Activated naive CD4-positive, alpha-beta T cell treated with anti-CD3 and anti-CD28 coated beads for 36 hours (primary cell): ENCODE data around the gene BAZ1B. TPM values are rescaled to one million over a fixed set of nuclear protein-coding genes. Genes with fewer than 3 reads are reported as not detected.
"Not testable (repeated sequence)": the region's sequence is repeated elsewhere in the genome, so short reads cannot be mapped to it uniquely, and the experiment has no call there.

ENCODE experiments used
- CTCF ChIA-PET: fragments of 350-600 bp; sonication (Branson Sonifier 250); formaldehyde crosslinking; loops from one replicate; lab custom pipeline; 2021; ENCODE audit warnings: antibody characterized with exemption; lab: Charles Lee
- DNase-seq: peaks from one replicate; pipeline ENCODE4 v3.0.0-alpha.2; 2020
- H3K27ac Mint-ChIP-seq: one replicate; pipeline ENCODE4 v1.8.0; 2021; ENCODE audit warnings: mild to moderate bottlenecking, mixed read lengths
- H3K27me3 Mint-ChIP-seq: one replicate; pipeline ENCODE4 v1.8.0; 2021; ENCODE audit warnings: low read depth, mixed read lengths
- H3K36me3 Mint-ChIP-seq: one replicate; pipeline ENCODE4 v1.8.0; 2021; ENCODE audit warnings: low read depth, mixed read lengths
- H3K4me1 Mint-ChIP-seq: one replicate; pipeline ENCODE4 v1.8.0; 2021; ENCODE audit warnings: low read depth, mixed read lengths
- H3K4me3 Mint-ChIP-seq: one replicate; pipeline ENCODE4 v1.8.0; 2021; ENCODE audit warnings: mild to moderate bottlenecking, moderate library complexity, mixed read lengths
- H3K9me3 Mint-ChIP-seq: one replicate; pipeline ENCODE4 v1.8.0; 2021; ENCODE audit warnings: mixed read lengths
- intact Hi-C: fragments of 100-400 bp; cut with micrococcal nuclease; formaldehyde crosslinking; loops from one replicate; pipeline ENCODE4 v1.15.1; 2023
- total RNA-seq, 2 experiments: library from RNA; stranded (reverse); gene quantifications; one replicate each; pipeline ENCODE4 v1.2.3, GENCODE V29; 2021

Gene BAZ1B
- total RNA-seq, 2 experiments from 2014 or later: 67.6 to 69.9 TPM

DNA sequence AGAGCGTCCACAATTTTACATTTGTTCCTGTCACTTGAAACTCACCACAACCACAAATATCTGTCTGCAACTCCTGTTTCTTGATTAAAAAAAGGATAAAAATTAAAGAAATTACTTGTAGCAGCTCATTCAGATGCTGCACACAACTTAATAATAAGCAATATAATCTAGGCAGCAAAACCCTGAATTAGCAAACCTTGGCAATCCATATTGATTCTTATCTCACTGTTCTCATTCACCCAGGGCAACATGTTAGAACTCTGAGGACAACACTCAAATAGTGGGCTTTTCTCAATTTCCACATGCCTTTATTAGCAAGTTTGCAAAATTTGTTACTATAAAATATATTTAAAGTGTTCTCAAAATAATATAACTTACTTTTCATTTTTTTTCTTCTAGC lies 38.9 kb downstream of the BAZ1B start:
- Mint-ChIP-seq H3K4me1 (peaks cover 12% of the 10 kb centered on the region), H3K4me3 (no peak overlapping the region), H3K9me3 (no peaks in the 10 kb centered on the region), H3K27me3 (no peaks in the 10 kb centered on the region), H3K27ac (no peak overlapping the region), H3K36me3 (peaks cover 31% of the 10 kb centered on the region)
- no peak for DNase-seq
- intact Hi-C loops: loop anchor here (10.0 kb wide), 1 partner anchor 92 kb away; the partner anchor contains the start of gene TBL2
- CTCF ChIA-PET: no interaction called here

DNA sequence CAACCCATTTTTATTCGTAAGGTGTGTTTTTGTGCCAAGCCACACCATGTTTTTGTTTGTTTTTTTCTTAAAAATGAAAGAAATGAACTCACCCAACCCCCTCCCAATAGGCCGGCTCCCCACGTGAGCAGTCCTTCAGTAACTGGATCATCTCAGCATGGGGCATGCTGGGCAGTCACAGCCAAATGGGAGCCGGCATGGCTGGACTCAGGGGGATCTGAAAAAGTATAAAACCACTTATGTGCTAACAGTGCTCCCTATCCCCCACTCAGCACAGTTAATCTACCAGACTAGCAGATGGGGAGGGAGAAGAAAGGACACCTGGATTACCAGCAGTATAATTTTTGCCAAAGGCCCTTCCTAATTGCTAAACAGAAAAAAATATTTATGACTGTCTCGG lies 39.3 kb downstream of the BAZ1B start:
- H3K27me3 Mint-ChIP-seq: no peaks in the 10 kb centered on the region
- peaks cover 35% of the 10 kb centered on the region for H3K36me3 Mint-ChIP-seq
- H3K27ac Mint-ChIP-seq: no peak overlapping the region
- no peak for DNase-seq
- H3K9me3 Mint-ChIP-seq: no peaks in the 10 kb centered on the region
- CTCF ChIA-PET: no interaction called here
- peaks cover 15% of the 10 kb centered on the region for H3K4me1 Mint-ChIP-seq
- intact Hi-C loops: loop anchor here (10.0 kb wide), 1 partner anchor 92 kb away; the partner anchor contains the start of gene TBL2
- no peak overlapping the region for H3K4me3 Mint-ChIP-seq

DNA sequence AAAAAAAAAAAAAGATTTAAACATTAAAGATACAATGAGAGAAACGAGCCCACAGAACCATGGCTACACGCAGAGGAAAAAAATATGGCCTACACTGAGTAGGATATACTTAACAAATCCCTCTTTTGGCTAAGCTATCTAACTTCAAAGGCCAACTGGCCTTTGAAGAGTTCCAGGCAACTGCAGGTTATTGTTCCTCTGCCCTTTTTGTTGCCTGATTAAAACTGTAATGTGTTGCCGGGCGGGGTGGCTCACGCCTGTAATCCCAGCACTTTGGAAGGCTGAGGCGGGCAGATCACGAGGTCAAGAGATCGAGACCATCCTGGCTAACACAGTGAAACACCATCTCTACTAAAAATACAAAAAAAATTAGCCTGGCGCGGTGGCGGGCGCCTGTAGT lies 40.6 kb downstream of the BAZ1B start:
- not testable (repeated sequence) for DNase-seq, H3K27me3 Mint-ChIP-seq, H3K4me3 Mint-ChIP-seq, H3K27ac Mint-ChIP-seq, H3K9me3 Mint-ChIP-seq
- intact Hi-C loops: loop anchor here (10.0 kb wide), 1 partner anchor 93 kb away; the partner anchor contains the start of gene TBL2
- H3K4me1 Mint-ChIP-seq: peaks cover 22% of the 10 kb centered on the region
- CTCF ChIA-PET: interaction anchor here (1.6 kb wide), 1 partner anchor 29 kb away, joined by 7 read pairs; no protein-coding TSS in a partner anchor
- H3K36me3 Mint-ChIP-seq: peaks cover 39% of the 10 kb centered on the region

DNA sequence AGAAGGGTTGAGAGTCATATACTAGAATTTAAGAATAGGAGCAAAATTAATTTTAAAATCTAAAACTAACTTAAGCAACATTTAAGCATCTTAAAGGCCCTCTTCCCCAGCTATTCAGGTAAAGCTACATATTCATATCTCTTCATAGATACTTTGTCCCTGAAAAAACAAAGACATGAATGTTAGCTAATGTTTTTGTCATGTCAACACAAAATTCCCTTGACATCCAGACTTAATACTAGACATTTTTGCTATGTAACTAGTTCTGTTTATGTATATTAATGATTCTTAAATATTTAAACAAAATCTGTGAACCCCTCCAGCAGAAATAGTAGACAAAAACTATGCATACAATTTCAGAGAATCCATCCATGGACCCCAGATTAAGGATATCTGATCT lies 43.5 kb downstream of the BAZ1B start:
- no peak overlapping the region for H3K4me3 Mint-ChIP-seq
- intact Hi-C loops: no loop called here
- H3K27ac Mint-ChIP-seq: no peak overlapping the region
- H3K36me3 Mint-ChIP-seq: peaks cover 45% of the 10 kb centered on the region
- DNase-seq: no peak
- CTCF ChIA-PET: no interaction called here
- no peaks in the 10 kb centered on the region for H3K27me3 Mint-ChIP-seq
- no peaks in the 10 kb centered on the region for H3K9me3 Mint-ChIP-seq
- H3K4me1 Mint-ChIP-seq: peaks cover 32% of the 10 kb centered on the region

DNA sequence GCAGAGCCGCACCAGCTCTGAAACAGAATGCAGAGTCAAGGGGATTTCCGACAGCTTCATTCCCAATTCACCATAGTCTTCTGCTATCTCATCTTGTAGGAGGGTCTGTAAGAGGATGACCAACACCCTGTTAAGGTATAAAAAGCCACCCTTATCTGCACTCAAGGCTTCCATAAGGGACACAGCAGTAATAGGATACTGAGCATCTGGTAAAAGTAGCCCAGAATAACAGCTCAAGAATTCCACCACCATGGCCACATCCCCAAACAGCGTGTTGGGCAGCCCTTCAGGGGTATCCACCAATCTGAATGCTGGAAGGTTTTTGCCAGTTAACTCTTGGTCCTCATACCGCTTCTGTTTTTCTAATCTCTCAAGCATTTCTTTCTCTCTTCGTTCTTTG lies 44.7 kb downstream of the BAZ1B start:
- no peak for DNase-seq
- CTCF ChIA-PET: interaction anchor here (0.7 to 1.1 kb wide), 3 partner anchors 10 to 27 kb away, joined by 3 read pairs; no protein-coding TSS in a partner anchor
- no peak overlapping the region for H3K27ac Mint-ChIP-seq
- intact Hi-C loops: no loop called here
- H3K9me3 Mint-ChIP-seq: no peaks in the 10 kb centered on the region
- H3K36me3 Mint-ChIP-seq: peaks cover 42% of the 10 kb centered on the region
- H3K4me1 Mint-ChIP-seq: peaks cover 32% of the 10 kb centered on the region
- no peak overlapping the region for H3K4me3 Mint-ChIP-seq
- H3K27me3 Mint-ChIP-seq: no peaks in the 10 kb centered on the region

DNA sequence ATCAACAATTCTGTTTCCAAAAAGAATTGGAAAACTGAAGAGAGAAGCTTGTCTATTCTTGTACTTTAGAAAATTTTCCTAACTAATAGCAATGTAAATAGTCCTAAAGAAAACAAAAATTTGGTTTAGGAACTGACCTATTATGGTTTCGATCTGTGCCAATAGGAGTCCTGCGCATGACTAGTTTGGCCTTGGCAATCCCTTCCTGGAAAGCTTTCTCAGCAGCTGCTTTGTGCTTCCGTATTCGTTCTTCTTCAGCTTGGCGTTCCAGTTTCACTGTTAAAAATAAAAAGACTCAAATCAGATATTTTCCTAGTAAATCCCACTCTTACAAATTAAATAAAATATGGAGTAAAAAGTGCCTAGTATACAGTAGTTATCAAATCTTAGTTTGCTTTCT lies 51.9 kb downstream of the BAZ1B start:
- Mint-ChIP-seq H3K9me3 (no peaks in the 10 kb centered on the region), H3K27me3 (no peaks in the 10 kb centered on the region), H3K27ac (no peak overlapping the region), H3K36me3 (peaks cover 26% of the 10 kb centered on the region), H3K4me1 (peaks cover 7% of the 10 kb centered on the region), H3K4me3 (no peak overlapping the region)
- intact Hi-C loops: no loop called here
- DNase-seq: no peak
- CTCF ChIA-PET: interaction anchor here (0.9 to 1.8 kb wide), 2 partner anchors 16 to 17 kb away, joined by 4 to 5 read pairs; no protein-coding TSS in a partner anchor

DNA sequence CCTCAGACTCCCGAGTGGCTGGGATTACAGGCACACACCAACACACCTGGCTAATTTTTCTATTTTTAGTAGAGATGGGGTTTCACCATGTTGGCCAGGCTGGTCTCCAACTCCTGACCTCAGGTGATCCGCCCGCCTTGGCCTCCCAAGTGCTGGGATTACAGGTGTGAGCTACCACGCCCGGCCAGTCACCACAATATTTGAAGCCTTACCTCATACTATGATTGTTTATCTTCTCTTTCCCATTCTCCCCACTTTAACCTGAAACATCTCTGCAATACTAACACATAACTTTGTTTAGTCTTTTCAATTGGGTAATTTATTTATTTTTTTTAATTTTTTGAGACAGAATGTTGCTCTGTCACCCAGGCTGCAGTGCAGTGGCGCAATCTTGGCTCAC lies 55.0 kb downstream of the BAZ1B start:
- H3K4me3 Mint-ChIP-seq, intact Hi-C loops, H3K9me3 Mint-ChIP-seq, H3K27ac Mint-ChIP-seq, H3K4me1 Mint-ChIP-seq, H3K27me3 Mint-ChIP-seq, DNase-seq: not testable (repeated sequence)
- peaks cover 48% of the 10 kb centered on the region for H3K36me3 Mint-ChIP-seq
- CTCF ChIA-PET: interaction anchor here (1.7 kb wide), 1 partner anchor 15 kb away, joined by 6 read pairs; no protein-coding TSS in a partner anchor

DNA sequence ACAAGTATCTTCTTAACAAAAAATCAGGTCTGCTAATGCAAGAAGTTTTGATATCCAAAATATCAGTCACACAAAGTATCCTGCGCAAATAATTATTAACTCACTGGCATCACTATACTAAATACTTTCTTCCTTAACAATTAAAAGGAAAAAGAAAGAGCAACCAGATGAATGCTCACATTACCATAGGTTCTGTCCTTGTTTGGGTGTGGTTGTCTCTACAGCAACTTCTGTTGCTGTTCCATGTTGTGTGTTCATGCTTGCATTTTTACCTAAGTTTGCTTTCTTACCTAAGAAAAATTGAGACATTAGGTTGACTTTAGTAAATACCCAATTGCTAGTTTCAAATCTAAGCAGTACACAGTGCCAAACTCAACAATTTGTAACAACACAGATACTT lies 56.0 kb downstream of the BAZ1B start:
- H3K4me1 Mint-ChIP-seq: no peaks in the 10 kb centered on the region
- H3K9me3 Mint-ChIP-seq: no peaks in the 10 kb centered on the region
- H3K36me3 Mint-ChIP-seq: peaks cover 51% of the 10 kb centered on the region
- H3K27ac Mint-ChIP-seq: no peak overlapping the region
- H3K27me3 Mint-ChIP-seq: no peaks in the 10 kb centered on the region
- intact Hi-C loops: no loop called here
- DNase-seq: no peak
- no peak overlapping the region for H3K4me3 Mint-ChIP-seq
- CTCF ChIA-PET: interaction anchor here (1.7 kb wide), 1 partner anchor 14 kb away, joined by 6 read pairs; no protein-coding TSS in a partner anchor

DNA sequence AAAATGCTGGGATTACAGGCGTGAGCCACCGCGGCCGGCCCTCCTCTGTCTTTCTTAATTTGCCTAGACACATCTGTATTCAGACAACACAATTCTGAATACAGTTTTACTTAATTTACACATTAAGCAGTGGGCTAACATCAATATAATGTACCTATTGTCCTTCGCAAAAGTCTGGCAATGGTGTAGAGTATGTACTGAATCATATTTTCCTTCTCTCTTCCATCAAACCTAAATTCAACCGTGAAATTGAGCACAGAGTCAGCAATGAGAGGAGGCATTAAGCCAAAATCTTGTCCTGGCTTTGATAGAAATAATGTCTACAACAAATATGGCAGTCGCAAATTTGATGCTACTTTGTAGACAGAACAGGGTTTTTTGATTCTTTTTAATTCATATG lies 58.1 kb downstream of the BAZ1B start:
- Mint-ChIP-seq H3K27me3 (no peaks in the 10 kb centered on the region), H3K36me3 (peaks cover 54% of the 10 kb centered on the region), H3K27ac (no peak overlapping the region), H3K4me1 (no peaks in the 10 kb centered on the region), H3K4me3 (no peak overlapping the region), H3K9me3 (no peaks in the 10 kb centered on the region)
- DNase-seq: no peak
- intact Hi-C loops: no loop called here
- CTCF ChIA-PET: interaction anchor here (1.6 kb wide), 1 partner anchor 140 kb away, joined by 3 read pairs; no protein-coding TSS in a partner anchor

DNA sequence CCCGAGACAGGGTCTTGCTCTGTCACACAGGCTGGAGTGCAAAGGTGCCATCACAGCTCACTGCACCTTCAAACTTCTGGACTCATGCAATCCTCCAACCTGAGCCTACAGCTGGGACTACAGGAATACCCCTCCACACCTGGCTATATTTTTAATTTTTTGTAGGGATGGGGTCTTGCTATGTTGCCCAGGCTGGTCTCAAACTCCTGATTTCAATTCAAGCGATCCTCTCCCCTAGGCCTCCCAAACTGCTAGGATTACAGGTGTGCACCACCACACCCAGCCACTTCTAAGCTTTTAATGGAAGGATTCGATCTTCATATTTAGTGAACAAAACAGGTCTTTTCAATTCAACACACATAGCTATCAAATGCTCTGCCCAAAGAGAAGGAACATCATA lies 58.8 kb downstream of the BAZ1B start:
- H3K36me3 Mint-ChIP-seq: peaks cover 54% of the 10 kb centered on the region
- intact Hi-C loops: no loop called here
- H3K4me3 Mint-ChIP-seq: no peak overlapping the region
- H3K4me1 Mint-ChIP-seq: no peaks in the 10 kb centered on the region
- H3K27me3 Mint-ChIP-seq: no peaks in the 10 kb centered on the region
- H3K27ac Mint-ChIP-seq: no peak overlapping the region
- CTCF ChIA-PET: interaction anchor here (0.6 to 1.6 kb wide), 3 partner anchors 12 to 139 kb away, joined by 3 to 5 read pairs (median 4); no protein-coding TSS in a partner anchor
- H3K9me3 Mint-ChIP-seq: no peaks in the 10 kb centered on the region
- no peak for DNase-seq

DNA sequence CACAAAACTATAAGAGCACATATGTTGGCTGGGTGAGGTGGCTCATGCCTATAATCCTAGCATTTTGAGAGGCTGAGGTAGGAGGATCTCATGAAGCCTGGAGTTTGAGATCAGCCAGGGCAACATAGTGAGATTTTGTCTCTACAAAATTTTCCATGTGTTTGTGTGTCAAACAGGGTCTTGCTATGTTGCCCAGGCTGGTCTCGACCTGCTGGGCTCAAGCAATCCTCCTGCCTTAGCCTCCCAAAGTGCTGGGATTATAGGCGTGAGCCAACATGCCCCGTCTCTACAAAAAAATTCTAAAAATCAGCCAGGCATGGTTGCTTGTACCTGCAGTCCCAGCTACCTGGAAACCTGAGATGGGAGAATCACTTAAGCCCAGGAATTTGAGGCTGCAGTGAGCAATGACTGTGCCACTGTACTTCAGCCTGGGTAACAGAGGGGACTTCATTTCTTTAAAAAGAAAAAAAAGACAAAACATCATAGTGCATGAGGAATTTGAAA lies 60.3 kb downstream of the BAZ1B start:
- no peak for DNase-seq
- H3K4me3 Mint-ChIP-seq: no peak overlapping the region
- CTCF ChIA-PET: no interaction called here
- H3K9me3 Mint-ChIP-seq: no peaks in the 10 kb centered on the region
- intact Hi-C loops: loop anchor here (2.0 kb wide), 1 partner anchor 21 kb away; no protein-coding TSS in a partner anchor
- H3K4me1 Mint-ChIP-seq: no peaks in the 10 kb centered on the region
- no peaks in the 10 kb centered on the region for H3K27me3 Mint-ChIP-seq
- H3K27ac Mint-ChIP-seq: no peak overlapping the region
- H3K36me3 Mint-ChIP-seq: peaks cover 62% of the 10 kb centered on the region

DNA sequence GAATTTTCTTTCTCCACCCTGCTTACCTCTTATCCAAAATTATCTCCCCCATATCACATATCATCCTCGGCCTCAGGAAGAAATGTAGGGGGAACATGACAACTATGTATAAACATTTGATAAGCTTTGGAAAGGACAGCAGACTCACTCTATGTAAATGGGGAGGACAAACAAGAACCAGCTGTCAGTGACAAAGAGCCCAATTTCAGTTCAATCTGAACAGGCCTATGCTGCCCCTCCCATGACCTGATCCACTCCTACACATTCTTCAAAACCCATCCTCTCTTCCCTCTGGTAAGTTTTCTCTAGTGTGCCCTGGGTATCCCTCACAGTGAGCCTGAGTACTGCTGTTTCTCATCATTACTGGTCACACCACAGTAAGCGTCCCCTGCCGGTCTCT lies 67.7 kb downstream of the BAZ1B start:
- Mint-ChIP-seq H3K27me3 (no peaks in the 10 kb centered on the region), H3K9me3 (no peaks in the 10 kb centered on the region), H3K4me3 (no peak overlapping the region), H3K27ac (no peak overlapping the region), H3K4me1 (no peaks in the 10 kb centered on the region), H3K36me3 (peaks cover 48% of the 10 kb centered on the region)
- CTCF ChIA-PET: interaction anchor here (1.1 kb wide), 1 partner anchor 64 kb away, joined by 3 read pairs; no protein-coding TSS in a partner anchor
- intact Hi-C loops: no loop called here
- no peak for DNase-seq
